ENCODE measurements around the gene CORT. TPM values are rescaled to one million over a fixed set of nuclear protein-coding genes. Genes with fewer than 3 reads are reported as not detected.
A peak's percentile ranks its signal among the peaks of the same experiment; 100 is the strongest.

CORT gene
- total RNA-seq, 6 donors from 2014 or later, result 0.26 to 0.59 TPM; not detected in 4

DNA sequence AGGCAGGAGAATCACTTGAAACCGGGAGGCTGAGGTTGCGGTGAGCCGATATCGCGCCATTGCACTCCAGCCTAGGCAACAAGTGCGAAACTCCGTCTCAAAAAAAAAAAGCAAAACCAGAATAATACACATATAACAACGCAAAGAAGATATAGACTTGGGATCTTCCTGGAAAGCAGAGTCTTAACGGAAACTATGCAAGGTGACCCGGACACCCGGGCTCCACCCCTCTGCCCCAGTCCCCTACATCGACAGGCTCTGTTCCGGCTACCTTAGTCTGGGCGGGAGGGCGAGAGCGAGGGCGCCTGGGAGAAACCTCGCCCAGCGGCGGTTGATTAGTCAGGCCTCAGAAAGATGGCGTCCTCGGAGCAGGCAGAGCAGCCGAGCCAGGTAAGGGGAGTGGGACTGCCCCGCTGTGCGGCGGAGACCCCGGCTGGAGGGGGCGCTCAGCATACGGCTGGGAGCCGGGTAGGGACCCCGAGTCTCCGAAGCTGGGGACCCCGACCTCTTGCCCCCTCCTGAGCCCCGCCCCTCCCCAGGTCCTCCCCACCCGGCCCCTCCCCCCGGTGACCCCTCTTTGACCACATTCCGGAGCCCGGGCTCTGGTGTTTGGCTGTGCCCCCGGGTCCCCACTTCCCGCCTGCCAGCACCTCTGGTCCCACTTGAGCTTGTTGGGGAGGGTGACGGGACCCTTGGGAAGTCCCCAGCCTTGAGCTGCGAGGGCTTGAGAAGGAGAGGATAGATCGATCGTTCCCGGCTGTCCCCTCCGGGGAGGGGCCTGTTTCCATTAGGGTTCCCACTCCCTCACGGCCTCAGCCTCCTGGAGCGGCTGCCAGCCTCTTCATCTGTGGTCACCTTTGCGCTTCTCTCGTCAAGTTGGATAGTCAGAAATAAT, 25.0 kb downstream of the CORT start, which contains the start of gene PEX14:
Gene PEX14, plus strand, starts transcription at position 338 of the 895 bp plus-strand sequence. Its CDS starts 17 bp downstream, at position 355.
- 16 to 20% methylated on average over 26 to 36 of the region's 50 CpGs for WGBS, 2 donors
- peak; percentile 94 to 95 for ATAC-seq (ENCODE audit: low FRiP score in 2 of 2)

GRCh38 chr1:10475510-10475909, 25.7 kb downstream of the CORT start:
- no peak for ATAC-seq (ENCODE audit: low FRiP score in 2 of 2)
- TF ChIP-seq EP300 (IDR thresholded peaks at IDR 0.05) (no peak), POLR2AphosphoS5 (IDR thresholded peaks at IDR 0.05) (no peak), POLR2A (IDR thresholded peaks at IDR 0.05) (no peak)
- TF ChIP-seq, protein P1, sequence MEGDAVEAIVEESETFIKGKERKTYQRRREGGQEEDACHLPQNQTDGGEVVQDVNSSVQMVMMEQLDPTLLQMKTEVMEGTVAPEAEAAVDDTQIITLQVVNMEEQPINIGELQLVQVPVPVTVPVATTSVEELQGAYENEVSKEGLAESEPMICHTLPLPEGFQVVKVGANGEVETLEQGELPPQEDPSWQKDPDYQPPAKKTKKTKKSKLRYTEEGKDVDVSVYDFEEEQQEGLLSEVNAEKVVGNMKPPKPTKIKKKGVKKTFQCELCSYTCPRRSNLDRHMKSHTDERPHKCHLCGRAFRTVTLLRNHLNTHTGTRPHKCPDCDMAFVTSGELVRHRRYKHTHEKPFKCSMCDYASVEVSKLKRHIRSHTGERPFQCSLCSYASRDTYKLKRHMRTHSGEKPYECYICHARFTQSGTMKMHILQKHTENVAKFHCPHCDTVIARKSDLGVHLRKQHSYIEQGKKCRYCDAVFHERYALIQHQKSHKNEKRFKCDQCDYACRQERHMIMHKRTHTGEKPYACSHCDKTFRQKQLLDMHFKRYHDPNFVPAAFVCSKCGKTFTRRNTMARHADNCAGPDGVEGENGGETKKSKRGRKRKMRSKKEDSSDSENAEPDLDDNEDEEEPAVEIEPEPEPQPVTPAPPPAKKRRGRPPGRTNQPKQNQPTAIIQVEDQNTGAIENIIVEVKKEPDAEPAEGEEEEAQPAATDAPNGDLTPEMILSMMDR (IDR thresholded peaks at IDR 0.05), result no peak
- Histone ChIP-seq H3K36me3 (no peaks in the 10 kb centered on the region), H3K4me3 (peak overlapping the region; percentile 81 to 94 (median 84)), H3K27me3 (no peaks in the 10 kb centered on the region), H3K4me1 (peaks cover 19 to 45% (median 30%) of the 10 kb centered on the region in 4 donors), H3K27ac (peak overlapping the region; percentile 74 to 93 (median 85)), H3K9me3 (no peaks in the 10 kb centered on the region)
- WGBS, 2 donors, result 0 to 2% methylated on average over 12 to 13 of the region's 13 CpGs
- DNase-seq, result no peak

More for the DNA sequence above, 25.0 kb downstream of the CORT start, which contains the start of gene PEX14:
- Histone ChIP-seq H3K36me3 (no peaks in the 10 kb centered on the region), H3K4me3 (peak within 1 kb of the TSS; percentile 81 to 94 (median 84)), H3K4me1 (peaks cover 19 to 45% (median 30%) of the 10 kb centered on the region in 4 donors), H3K9me3 (no peaks in the 10 kb centered on the region), H3K27me3 (no peaks in the 10 kb centered on the region), H3K27ac (peak within 1 kb of the TSS; percentile 74 to 93 (median 85))
- peak; percentile 88 to 91 for DNase-seq
- TF ChIP-seq, protein P1 (IDR thresholded peaks at IDR 0.05), result no peak
- TF ChIP-seq POLR2A (IDR thresholded peaks at IDR 0.05) (peak in 1 of 4 donors; percentile 57), POLR2AphosphoS5 (IDR thresholded peaks at IDR 0.05) (peak in 1 of 2 donors; percentile 47), EP300 (IDR thresholded peaks at IDR 0.05) (no peak)

DNA sequence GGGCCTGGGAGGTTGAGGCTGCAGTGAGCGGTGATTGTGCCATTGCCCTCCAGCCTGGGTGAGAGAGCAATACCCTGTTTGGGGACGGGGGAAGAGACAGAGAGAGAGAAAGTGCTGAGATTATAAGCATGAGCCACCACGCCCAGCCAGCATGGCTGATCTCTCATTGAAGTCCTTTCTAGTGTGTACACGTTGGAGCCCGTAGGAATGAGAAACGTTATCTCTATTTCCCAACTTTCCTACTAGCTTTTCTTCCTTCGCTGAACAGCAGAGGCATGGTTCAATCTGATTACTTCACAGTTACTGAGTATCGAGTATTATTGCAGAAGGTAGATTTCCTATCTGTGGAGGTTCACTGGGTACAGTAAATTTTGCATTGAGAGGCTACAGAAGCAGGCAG, 29.5 kb downstream of the CORT start:
- Histone ChIP-seq H3K9me3 (no peaks in the 10 kb centered on the region), H3K27me3 (no peaks in the 10 kb centered on the region), H3K4me1 (peaks cover 12 to 35% (median 16%) of the 10 kb centered on the region in 4 donors), H3K36me3 (no peaks in the 10 kb centered on the region), H3K4me3 (no peak overlapping the region), H3K27ac (no peak overlapping the region)
- DNase-seq (no peak), ATAC-seq (ENCODE audit: low FRiP score in 2 of 2) (no peak)
- TF ChIP-seq, protein P1 (IDR thresholded peaks at IDR 0.05), result no peak
- TF ChIP-seq POLR2AphosphoS5 (IDR thresholded peaks at IDR 0.05) (no peak), POLR2A (IDR thresholded peaks at IDR 0.05) (no peak), EP300 (IDR thresholded peaks at IDR 0.05) (no peak)
- WGBS, 2 donors, result 66 to 70% methylated on average over 8 of the region's 8 CpGs

GRCh38 chr1:10480614-10481013, 30.8 kb downstream of the CORT start:
- H3K27me3 ChIP-seq, result no peaks in the 10 kb centered on the region

More at GRCh38 chr1:10480614-10481013, 30.8 kb downstream of the CORT start:
- H3K4me1 ChIP-seq, result peaks cover 10 to 28% (median 12%) of the 10 kb centered on the region in 4 donors
- H3K4me3 ChIP-seq, result no peak overlapping the region
- DNase-seq, result no peak
- H3K9me3 ChIP-seq, result no peaks in the 10 kb centered on the region
- no peak for ATAC-seq (ENCODE audit: low FRiP score in 2 of 2)
- TF ChIP-seq POLR2A (IDR thresholded peaks at IDR 0.05), result no peak
- TF ChIP-seq EP300 (IDR thresholded peaks at IDR 0.05), result no peak
- TF ChIP-seq POLR2AphosphoS5 (IDR thresholded peaks at IDR 0.05), result no peak
- TF ChIP-seq, protein P1 (IDR thresholded peaks at IDR 0.05), result no peak
- 92% methylated on average over 2 of the region's 2 CpGs for WGBS, 2 donors
- no peaks in the 10 kb centered on the region for H3K36me3 ChIP-seq
- no peak overlapping the region for H3K27ac ChIP-seq
